K562 (cell line): ENCODE measurements around the gene PSMD9. TPM values are rescaled to one million over a fixed set of nuclear protein-coding genes. Genes with fewer than 3 reads are reported as not detected.
A peak's percentile ranks its signal among the peaks of the same experiment; 100 is the strongest.

Source experiments
- BACH1 ChIP-seq: fragments of 200-800 bp; sonication (Bioruptor generic); IDR thresholded peaks from 2 replicates; pipeline ENCODE4 v1.6.1; 2016; ENCODE audit warnings: missing genetic modification characterization, missing compliant biosample characterization
- BRD9 ChIP-seq: fragments of 450-650 bp; IDR thresholded peaks from 2 replicates; pipeline ENCODE4 v1.6.1; 2018; ENCODE audit warnings: low read depth; ENCODE audit not compliant: partially characterized antibody
- CREM ChIP-seq: IDR thresholded peaks from 2 replicates; pipeline ENCODE4 v1.6.1; 2014; ENCODE audit warnings: antibody characterized with exemption, low read depth
- EP400 ChIP-seq: fragments of 450-650 bp; IDR thresholded peaks from 2 replicates; pipeline ENCODE4 v1.6.1; 2017; ENCODE audit warnings: antibody characterized with exemption, mild to moderate bottlenecking, moderate library complexity
- ETV5 ChIP-seq: sonication (generic); formaldehyde crosslinking; IDR thresholded peaks from 2 replicates; pipeline ENCODE4 v1.4.0; 2020; ENCODE audit warnings: low read depth, mild to moderate bottlenecking, missing genetic modification reagents
- FOXA3 ChIP-seq, 2 experiments: fragments of 450-650 bp in 1 of 2; sonication (generic) in 1 of 2; formaldehyde crosslinking; IDR thresholded peaks in 1 of 2; conservative IDR thresholded peaks in 1 of 2; 2 replicates each; pipeline versions ENCODE4 v1.4.0 to v1.8.0; 2020 to 2022; ENCODE audit warnings: mild to moderate bottlenecking in 2 of 2, missing genetic modification reagents in 1 of 2
- GTF2F1 ChIP-seq: IDR thresholded peaks from 2 replicates; pipeline ENCODE4 v1.6.1; 2011; ENCODE audit warnings: low read depth, low read length, improper control_type of control experiment
- HLTF ChIP-seq: fragments of 450-650 bp; IDR thresholded peaks from 2 replicates; pipeline ENCODE4 v1.6.1; 2016
- HNRNPUL1 ChIP-seq: fragments of 200-400 bp; formaldehyde crosslinking; IDR thresholded peaks from 2 replicates; pipeline ENCODE4 v1.6.1; 2017; ENCODE audit warnings: low read length
- JUNB ChIP-seq: fragments of 450-650 bp; formaldehyde crosslinking; conservative IDR thresholded peaks from 2 replicates; pipeline ENCODE4 v1.4.0; 2020; ENCODE audit warnings: mild to moderate bottlenecking
- MYNN ChIP-seq, 2 experiments: sonication (generic); formaldehyde crosslinking in 1 of 2; IDR thresholded peaks; 2 replicates each; pipeline versions ENCODE4 v1.5.0 to v1.6.1; 2016 to 2020; ENCODE audit warnings: antibody characterized with exemption in 1 of 2, missing genetic modification reagents in 1 of 2
- PHTF2 ChIP-seq: fragments of 250-450 bp; sonication (Bioruptor Pico); IDR thresholded peaks from 2 replicates; pipeline ENCODE4 v1.5.0; 2021; ENCODE audit warnings: mild to moderate bottlenecking
- SIN3A ChIP-seq, 2 experiments: fragments of 150-350 bp in 1 of 2; IDR thresholded peaks; 2 replicates each; pipeline ENCODE4 v1.6.1; 2011 to 2016; ENCODE audit warnings: borderline replicate concordance in 2 of 2, low read depth in 2 of 2, low read length in 2 of 2, mild to moderate bottlenecking in 2 of 2, moderate library complexity in 2 of 2; ENCODE audit not compliant: control insufficient read depth in 1 of 2
- SMAD1 ChIP-seq: fragments of 150-350 bp; IDR thresholded peaks from 2 replicates; pipeline ENCODE4 v1.6.1; 2014; ENCODE audit warnings: low read length, low read depth; ENCODE audit not compliant: partially characterized antibody
- SMARCA4 ChIP-seq: fragments of 450-650 bp; IDR thresholded peaks from 2 replicates; pipeline ENCODE4 v1.6.1; 2016
- SMARCE1 ChIP-seq: fragments of 450-650 bp; IDR thresholded peaks from 2 replicates; pipeline ENCODE4 v1.7.1; 2016; ENCODE audit warnings: mild to moderate bottlenecking
- STAT5A ChIP-seq: IDR thresholded peaks from 2 replicates; pipeline ENCODE4 v1.6.1; 2012; ENCODE audit warnings: low read length, inconsistent platforms, borderline replicate concordance
- TAF15 ChIP-seq: fragments of 200-400 bp; formaldehyde crosslinking; IDR thresholded peaks from 2 replicates; pipeline ENCODE4 v1.6.1; 2017; ENCODE audit warnings: mild to moderate bottlenecking, low read depth, low read length, moderate library complexity
- YY1 ChIP-seq, 3 experiments: IDR thresholded peaks; 2 replicates each; pipeline ENCODE4 v1.6.1; 2011; ENCODE audit warnings: low read length in 2 of 3, mild to moderate bottlenecking in 2 of 3, moderate library complexity in 2 of 3, borderline replicate concordance in 1 of 3, control low read depth in 1 of 3, low read depth in 1 of 3; ENCODE audit not compliant: insufficient read depth in 3 of 3, insufficient replicate concordance in 2 of 3, control insufficient read depth in 1 of 3, insufficient read length in 1 of 3; ENCODE audit errors: extremely low read depth in 1 of 3
- ZNF41 ChIP-seq: fragments of 250-450 bp; sonication (Bioruptor Pico); conservative IDR thresholded peaks from 2 replicates; pipeline ENCODE4 v1.4.0; 2020; ENCODE audit warnings: mild to moderate bottlenecking
- ZNF780A ChIP-seq: fragments of 250-450 bp; sonication (Bioruptor Pico); IDR thresholded peaks from 2 replicates; pipeline ENCODE4 v1.5.0; 2021; ENCODE audit warnings: mild to moderate bottlenecking
- polyA plus RNA-seq, 8 experiments: library from polyadenylated mRNA; depleted of rRNA in 4 of 8; stranded (reverse) in 5 of 8; unstranded in 3 of 8; fragments of >200 nt; fragmentation: Nextera tagmentation in 2 of 8; fragmentation: Illumina TruSeq in 1 of 8; extraction: Ambion mirVana in 2 of 8; extraction: Trizol in 1 of 8; gene quantifications; 2 replicates each; pipeline versions ENCODE4 v1.2.1 to v1.2.3, GENCODE V29; 2011 to 2014; ENCODE audit warnings: inconsistent platforms in 1 of 8, missing spikeins in 1 of 8
- total RNA-seq, 7 experiments: library from RNA; depleted of rRNA in 6 of 7; stranded (reverse); fragments of >200 nt in 6 of 7; fragmentation: Illumina TruSeq in 2 of 7; extraction: Trizol in 2 of 7; gene quantifications; 2 replicates each; pipeline versions ENCODE4 v1.2.1 to v1.2.3, GENCODE V29; 2011 to 2021; ENCODE audit warnings: low replicate concordance in 1 of 7
- TF ChIP-seq, protein P1 (sequence below): fragments of 250-450 bp; sonication (Bioruptor Pico); IDR thresholded peaks from 2 replicates; pipeline ENCODE4 v1.4.0; 2020; ENCODE audit warnings: borderline replicate concordance
- TF ChIP-seq, protein P2 (sequence below), 2 experiments: IDR thresholded peaks; 2 replicates each; pipeline ENCODE4 v1.6.1; 2011; ENCODE audit warnings: borderline replicate concordance in 1 of 2, control low read depth in 1 of 2, low read depth in 1 of 2, low read length in 1 of 2, mild to moderate bottlenecking in 1 of 2, mixed read lengths in 1 of 2, moderate library complexity in 1 of 2; ENCODE audit not compliant: insufficient read depth in 1 of 2, insufficient read length in 1 of 2, poor library complexity in 1 of 2, severe bottlenecking in 1 of 2; ENCODE audit errors: extremely low read depth in 1 of 2
- TF ChIP-seq, protein P3 (sequence below): sonication (generic); IDR thresholded peaks from 2 replicates; pipeline ENCODE4 v1.6.1; 2016

Gene PSMD9
- total and polyA plus RNA-seq, 9 of the 15 experiments (the other 6 are each of a cell fraction or from before 2014, with no cell fraction given): 12.2 to 143 (median 61.3) TPM

DNA sequence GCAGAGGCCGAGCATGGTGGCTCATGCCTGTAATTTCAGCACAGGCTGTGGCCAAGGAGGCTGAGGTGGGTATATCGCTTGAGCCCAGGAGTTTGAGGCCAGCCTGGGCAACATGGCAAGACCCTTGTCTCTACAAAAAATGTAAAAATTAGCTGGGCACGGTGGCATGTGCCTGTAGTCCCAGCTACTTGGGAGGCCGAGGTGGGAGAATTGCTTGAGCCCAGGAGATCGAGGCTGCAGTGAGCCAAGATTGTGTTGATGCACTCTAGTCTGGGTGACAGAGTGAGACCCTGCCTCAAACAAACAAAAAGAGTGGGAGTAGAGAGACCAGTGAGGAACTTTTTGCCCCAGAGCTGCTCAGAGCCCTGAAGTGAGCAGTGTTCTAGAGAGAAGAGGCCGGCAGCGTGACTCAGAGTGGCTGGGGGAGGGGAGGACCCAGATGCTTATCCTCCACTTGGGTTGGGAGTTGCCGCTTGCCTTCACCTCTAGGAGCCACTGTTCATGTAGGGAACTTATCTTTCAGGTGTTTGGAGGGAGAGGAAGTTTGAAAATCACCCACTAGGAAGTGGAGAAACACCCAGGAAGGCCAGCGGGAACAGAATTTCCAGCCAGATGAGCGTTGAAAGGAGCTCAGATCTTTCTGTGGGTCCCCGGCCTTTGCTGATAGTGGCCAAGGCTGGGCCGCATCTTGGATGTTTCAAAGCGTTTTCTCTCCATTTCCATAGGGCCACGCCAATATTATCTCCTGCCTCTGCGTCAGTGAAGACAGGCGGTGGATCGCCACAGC is 45.1 kb downstream of the PSMD9 start (continued):
- TF ChIP-seq STAT5A (no peak; the same call in 1 of the 2 replicates), ETV5 (peak; percentile 37; the same call in 1 of the 2 replicates), BRD9 (peak; percentile 89), MYNN (IDR thresholded peaks at IDR 0.05) (peak; percentile 60; the same call in 1 of the 2 replicates), MYNN (CRISPR knock-in tag; IDR thresholded peaks at IDR 0.05) (no peak), SMAD1 (no peak), YY1 (IDR thresholded peaks at IDR 0.05; ENCODE audit: borderline replicate concordance in 1 of 3, control insufficient read depth in 1 of 3, extremely low read depth in 1 of 3, insufficient read depth in 3 of 3, insufficient read length in 1 of 3, insufficient replicate concordance in 2 of 3, low read depth in 1 of 3, low read length in 2 of 3) (peak in 2 of 3 experiments; percentile 30 to 49), PHTF2 (CRISPR knock-in tag) (no peak), ZNF780A (CRISPR knock-in tag) (peak; percentile 79; the same call in 1 of the 2 replicates), ZNF41 (CRISPR knock-in tag) (no peak), SIN3A (IDR thresholded peaks at IDR 0.05; ENCODE audit: borderline replicate concordance in 2 of 2, control insufficient read depth in 1 of 2, low read depth in 2 of 2, low read length in 2 of 2) (0 out of 4 replicates have a peak, but pooled peaks have one; percentile 30 to 49), BACH1 (tag) (peak; percentile 92), SMARCE1 (peak; percentile 96), HNRNPUL1 (0 out of 2 replicates have a peak, but pooled peaks have one; percentile 29), EP400 (peak; percentile 89), JUNB (CRISPR knock-in tag) (peak; percentile 70; the same call in 1 of the 2 replicates), SMARCA4 (peak; percentile 93), GTF2F1 (0 out of 2 replicates have a peak, but pooled peaks have one; percentile 36), TAF15 (no peak), HLTF (no peak), CREM (peak; percentile 63), FOXA3 (CRISPR knock-in tag; conservative IDR thresholded peaks at IDR 0.05 in 1 of 2, IDR thresholded peaks at IDR 0.05 in 1 of 2) (no peak)
- TF ChIP-seq, protein P1, sequence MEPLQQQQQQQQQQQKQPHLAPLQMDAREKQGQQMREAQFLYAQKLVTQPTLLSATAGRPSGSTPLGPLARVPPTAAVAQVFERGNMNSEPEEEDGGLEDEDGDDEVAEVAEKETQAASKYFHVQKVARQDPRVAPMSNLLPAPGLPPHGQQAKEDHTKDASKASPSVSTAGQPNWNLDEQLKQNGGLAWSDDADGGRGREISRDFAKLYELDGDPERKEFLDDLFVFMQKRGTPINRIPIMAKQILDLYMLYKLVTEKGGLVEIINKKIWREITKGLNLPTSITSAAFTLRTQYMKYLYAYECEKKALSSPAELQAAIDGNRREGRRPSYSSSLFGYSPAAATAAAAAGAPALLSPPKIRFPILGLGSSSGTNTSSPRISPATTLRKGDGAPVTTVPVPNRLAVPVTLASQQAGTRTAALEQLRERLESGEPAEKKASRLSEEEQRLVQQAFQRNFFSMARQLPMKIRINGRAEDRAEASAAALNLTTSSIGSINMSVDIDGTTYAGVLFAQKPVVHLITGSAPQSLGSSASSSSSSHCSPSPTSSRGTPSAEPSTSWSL (CRISPR knock-in tag): 0 out of 2 replicates have a peak, but pooled peaks have one; percentile 57
- TF ChIP-seq, protein P2, sequence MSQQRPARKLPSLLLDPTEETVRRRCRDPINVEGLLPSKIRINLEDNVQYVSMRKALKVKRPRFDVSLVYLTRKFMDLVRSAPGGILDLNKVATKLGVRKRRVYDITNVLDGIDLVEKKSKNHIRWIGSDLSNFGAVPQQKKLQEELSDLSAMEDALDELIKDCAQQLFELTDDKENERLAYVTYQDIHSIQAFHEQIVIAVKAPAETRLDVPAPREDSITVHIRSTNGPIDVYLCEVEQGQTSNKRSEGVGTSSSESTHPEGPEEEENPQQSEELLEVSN (IDR thresholded peaks at IDR 0.05; ENCODE audit: borderline replicate concordance in 1 of 2, extremely low read depth in 1 of 2, insufficient read depth in 1 of 2, insufficient read length in 1 of 2, low read depth in 1 of 2, low read length in 1 of 2, poor library complexity in 1 of 2, severe bottlenecking in 1 of 2): peak; percentile 39 to 46
- TF ChIP-seq, protein P3, sequence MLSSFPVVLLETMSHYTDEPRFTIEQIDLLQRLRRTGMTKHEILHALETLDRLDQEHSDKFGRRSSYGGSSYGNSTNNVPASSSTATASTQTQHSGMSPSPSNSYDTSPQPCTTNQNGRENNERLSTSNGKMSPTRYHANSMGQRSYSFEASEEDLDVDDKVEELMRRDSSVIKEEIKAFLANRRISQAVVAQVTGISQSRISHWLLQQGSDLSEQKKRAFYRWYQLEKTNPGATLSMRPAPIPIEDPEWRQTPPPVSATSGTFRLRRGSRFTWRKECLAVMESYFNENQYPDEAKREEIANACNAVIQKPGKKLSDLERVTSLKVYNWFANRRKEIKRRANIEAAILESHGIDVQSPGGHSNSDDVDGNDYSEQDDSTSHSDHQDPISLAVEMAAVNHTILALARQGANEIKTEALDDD: no peak
